Dendritic cell treated with granulocyte-macrophage colony-stimulating factor and Interleukin-4, amounts not matched to agents 40 ng/mL and 50 ng/mL, for 4 days (primary cell): ENCODE measurements around the gene TEX13A.
"Not testable (repeated sequence)": the region's sequence is repeated elsewhere in the genome, so short reads cannot be mapped to it uniquely, and the experiment has no call there.

Experiments used
- H3K27ac Mint-ChIP-seq: one replicate; pipeline ENCODE4 v1.8.0; 2022; ENCODE audit warnings: mild to moderate bottlenecking, mixed read lengths
- H3K27me3 Mint-ChIP-seq: one replicate; pipeline ENCODE4 v1.8.0; 2022; ENCODE audit warnings: mild to moderate bottlenecking, mixed read lengths
- H3K36me3 Mint-ChIP-seq: one replicate; pipeline ENCODE4 v1.8.0; 2022; ENCODE audit warnings: low read depth, mixed read lengths
- H3K4me1 Mint-ChIP-seq: one replicate; pipeline ENCODE4 v1.8.0; 2022; ENCODE audit warnings: low read depth, mixed read lengths
- H3K4me3 Mint-ChIP-seq: one replicate; pipeline ENCODE4 v1.8.0; 2022; ENCODE audit warnings: mild to moderate bottlenecking, moderate library complexity, mixed read lengths
- H3K9me3 Mint-ChIP-seq: one replicate; pipeline ENCODE4 v1.8.0; 2022; ENCODE audit warnings: mixed read lengths
- intact Hi-C: fragments of 100-400 bp; cut with micrococcal nuclease; formaldehyde crosslinking; loops from one replicate; pipeline ENCODE4 v1.15.0; 2022

TEX13A gene

GRCh38 chrX:105220636-105221035 lies at the start of gene TEX13A:
TEX13A (minus strand) TSS chrX:105220694; CDS start chrX:105220397, 297 bp downstream.
- no peaks in the 10 kb centered on the region for H3K27me3 Mint-ChIP-seq
- no peaks in the 10 kb centered on the region for H3K4me1 Mint-ChIP-seq
- H3K9me3 Mint-ChIP-seq: peaks cover 17% of the 10 kb centered on the region
- no peak within 1 kb of the TSS for H3K27ac Mint-ChIP-seq
- no peaks in the 10 kb centered on the region for H3K36me3 Mint-ChIP-seq
- no peak within 1 kb of the TSS for H3K4me3 Mint-ChIP-seq
- intact Hi-C loops: no loop called here

- intact Hi-C loops: no loop called here
- Mint-ChIP-seq H3K9me3 (no peaks in the 10 kb centered on the region), H3K27ac (no peak overlapping the region), H3K36me3 (no peaks in the 10 kb centered on the region), H3K27me3 (no peaks in the 10 kb centered on the region), H3K4me1 (no peaks in the 10 kb centered on the region), H3K4me3 (no peak overlapping the region)
These were observed 48.9 kb upstream of the TEX13A start for GRCh38 chrX:105269386-105269785.

- Mint-ChIP-seq H3K27ac (no peak overlapping the region), H3K27me3 (no peaks in the 10 kb centered on the region), H3K4me1 (no peaks in the 10 kb centered on the region), H3K36me3 (no peaks in the 10 kb centered on the region), H3K9me3 (no peaks in the 10 kb centered on the region), H3K4me3 (no peak overlapping the region)
- intact Hi-C loops: no loop called here
These were observed 46.7 kb upstream of the TEX13A start for GRCh38 chrX:105267167-105267566.

GRCh38 chrX:105266456-105266855 lies 46.0 kb upstream of the TEX13A start:
- H3K4me3 Mint-ChIP-seq: no peak overlapping the region
- H3K36me3 Mint-ChIP-seq: no peaks in the 10 kb centered on the region

GRCh38 chrX:105265093-105265492 lies 44.6 kb upstream of the TEX13A start:
- Mint-ChIP-seq H3K4me3 (no peak overlapping the region), H3K9me3 (no peaks in the 10 kb centered on the region), H3K27ac (no peak overlapping the region), H3K27me3 (no peaks in the 10 kb centered on the region), H3K36me3 (no peaks in the 10 kb centered on the region), H3K4me1 (no peaks in the 10 kb centered on the region)
- intact Hi-C loops: no loop called here

More at GRCh38 chrX:105266456-105266855, 46.0 kb upstream of the TEX13A start:
- H3K27me3 Mint-ChIP-seq: no peaks in the 10 kb centered on the region
- H3K4me1 Mint-ChIP-seq: no peaks in the 10 kb centered on the region
- intact Hi-C loops: no loop called here
- H3K9me3 Mint-ChIP-seq: no peaks in the 10 kb centered on the region
- no peak overlapping the region for H3K27ac Mint-ChIP-seq

- intact Hi-C loops: no loop called here
- no peaks in the 10 kb centered on the region for H3K27me3 Mint-ChIP-seq
- H3K4me1 Mint-ChIP-seq: no peaks in the 10 kb centered on the region
- H3K4me3 Mint-ChIP-seq: no peak overlapping the region
- peaks cover 8% of the 10 kb centered on the region for H3K9me3 Mint-ChIP-seq
- no peaks in the 10 kb centered on the region for H3K36me3 Mint-ChIP-seq
- no peak overlapping the region for H3K27ac Mint-ChIP-seq
These were observed 43.3 kb upstream of the TEX13A start for GRCh38 chrX:105263801-105264200.

GRCh38 chrX:105263171-105263570 lies 42.7 kb upstream of the TEX13A start:
- intact Hi-C loops: no loop called here
- no peak overlapping the region for H3K27ac Mint-ChIP-seq
- peaks cover 14% of the 10 kb centered on the region for H3K9me3 Mint-ChIP-seq
- H3K27me3 Mint-ChIP-seq: no peaks in the 10 kb centered on the region
- no peaks in the 10 kb centered on the region for H3K36me3 Mint-ChIP-seq
- no peak overlapping the region for H3K4me3 Mint-ChIP-seq
- no peaks in the 10 kb centered on the region for H3K4me1 Mint-ChIP-seq

GRCh38 chrX:105260291-105261043 lies 40.0 kb upstream of the TEX13A start:
- H3K27ac Mint-ChIP-seq: no peak overlapping the region
- intact Hi-C loops: no loop called here
- no peak overlapping the region for H3K4me3 Mint-ChIP-seq
- H3K36me3 Mint-ChIP-seq: no peaks in the 10 kb centered on the region
- H3K27me3 Mint-ChIP-seq: no peaks in the 10 kb centered on the region
- H3K9me3 Mint-ChIP-seq: peaks cover 17% of the 10 kb centered on the region
- no peaks in the 10 kb centered on the region for H3K4me1 Mint-ChIP-seq

- no peaks in the 10 kb centered on the region for H3K36me3 Mint-ChIP-seq
- H3K27ac Mint-ChIP-seq: no peak overlapping the region
- intact Hi-C loops: no loop called here
These were observed 20.6 kb upstream of the TEX13A start for GRCh38 chrX:105241056-105241455.

GRCh38 chrX:105237407-105237806 lies 16.9 kb upstream of the TEX13A start:
- H3K27ac Mint-ChIP-seq, H3K27me3 Mint-ChIP-seq, H3K4me1 Mint-ChIP-seq, H3K4me3 Mint-ChIP-seq, H3K36me3 Mint-ChIP-seq, H3K9me3 Mint-ChIP-seq, intact Hi-C loops: not testable (repeated sequence)

More at GRCh38 chrX:105241056-105241455, 20.6 kb upstream of the TEX13A start:
- Mint-ChIP-seq H3K27me3 (no peaks in the 10 kb centered on the region), H3K4me1 (no peaks in the 10 kb centered on the region), H3K4me3 (no peak overlapping the region), H3K9me3 (no peaks in the 10 kb centered on the region)

GRCh38 chrX:105229146-105229545 lies 8.7 kb upstream of the TEX13A start:
- Mint-ChIP-seq H3K9me3 (no peaks in the 10 kb centered on the region), H3K27ac (no peak overlapping the region), H3K27me3 (no peaks in the 10 kb centered on the region), H3K4me1 (no peaks in the 10 kb centered on the region), H3K4me3 (no peak overlapping the region), H3K36me3 (no peaks in the 10 kb centered on the region)
- intact Hi-C loops: no loop called here

GRCh38 chrX:105228602-105229001 lies 8.1 kb upstream of the TEX13A start:
- Mint-ChIP-seq H3K9me3 (no peaks in the 10 kb centered on the region), H3K36me3 (no peaks in the 10 kb centered on the region), H3K4me3 (no peak overlapping the region), H3K27me3 (no peaks in the 10 kb centered on the region), H3K27ac (no peak overlapping the region), H3K4me1 (no peaks in the 10 kb centered on the region)
- intact Hi-C loops: no loop called here

- intact Hi-C loops: no loop called here
- Mint-ChIP-seq H3K4me3 (no peak overlapping the region), H3K27ac (no peak overlapping the region), H3K36me3 (no peaks in the 10 kb centered on the region), H3K4me1 (no peaks in the 10 kb centered on the region), H3K27me3 (no peaks in the 10 kb centered on the region), H3K9me3 (no peaks in the 10 kb centered on the region)
These were observed 6.0 kb upstream of the TEX13A start for GRCh38 chrX:105226499-105226898.

- H3K4me3 Mint-ChIP-seq: no peak overlapping the region
These were observed 880 bp upstream of the TEX13A start for GRCh38 chrX:105221374-105221773.

More at GRCh38 chrX:105221374-105221773, 880 bp upstream of the TEX13A start:
- intact Hi-C loops: no loop called here
- no peaks in the 10 kb centered on the region for H3K27me3 Mint-ChIP-seq
- no peak overlapping the region for H3K27ac Mint-ChIP-seq
- H3K4me1 Mint-ChIP-seq: no peaks in the 10 kb centered on the region
- no peaks in the 10 kb centered on the region for H3K36me3 Mint-ChIP-seq
- peaks cover 17% of the 10 kb centered on the region for H3K9me3 Mint-ChIP-seq
